Right lobe of liver (tissue), 4 donors: ENCODE results near the gene STK24.

ENCODE experiments used
- CTCF ChIP-seq, 4 donors: fragments of 200-600 bp in 3 of 4; fragments of 450-650 bp in 1 of 4; IDR thresholded peaks; one replicate each; pipeline versions ENCODE4 v1.5.1 to v1.8.0; 2016 to 2022; ENCODE audit warnings: antibody characterized with exemption in 4 of 4, mild to moderate bottlenecking in 2 of 4
- POLR2A ChIP-seq: fragments of 450-650 bp; IDR thresholded peaks from one replicate; pipeline ENCODE4 v1.6.1; 2017; ENCODE audit warnings: antibody characterized with exemption, mild to moderate bottlenecking
- donor health status: DM: no; HTN: no; CAD: no.
- donor health status: DM: no; HTN: no; CAD: no.
- donor health status: DM: no; HTN: yes; CAD: no.

- TF ChIP-seq CTCF (IDR thresholded peaks at IDR 0.05) (no peak), POLR2A (no peak)
These were observed 156.2 kb downstream of the STK24 start for GRCh38 chr13:98420554-98421175.
